SK-N-SH (cell line): Measurements from ENCODE around the gene KCTD19.

Experiments used
- CHD2 ChIP-seq: fragments of 150-350 bp; IDR thresholded peaks from 2 replicates; pipeline ENCODE4 v1.6.1; 2018; ENCODE audit warnings: low read length; ENCODE audit not compliant: partially characterized antibody
- CTCF ChIP-seq: fragments of 200-600 bp; sonication (generic); IDR thresholded peaks from 2 replicates; pipeline ENCODE4 v1.6.1; 2017; ENCODE audit warnings: antibody characterized with exemption, mild to moderate bottlenecking, moderate library complexity
- GABPA ChIP-seq: IDR thresholded peaks from 2 replicates; pipeline ENCODE4 v1.4.0; 2012; ENCODE audit warnings: low read depth, mild to moderate bottlenecking
- GATA2 ChIP-seq: sonication (generic); formaldehyde crosslinking; IDR thresholded peaks from 2 replicates; pipeline ENCODE4 v1.5.0; 2020; ENCODE audit warnings: mild to moderate bottlenecking, missing genetic modification reagents
- JUND ChIP-seq: IDR thresholded peaks from 2 replicates; pipeline ENCODE4 v1.4.0; 2012
- MXI1 ChIP-seq: IDR thresholded peaks from 2 replicates; pipeline ENCODE4 v1.6.1; 2012; ENCODE audit warnings: mild to moderate bottlenecking, low read depth, low read length, improper control_type of control experiment
- POLR2AphosphoS5 ChIP-seq: IDR thresholded peaks from 2 replicates; pipeline ENCODE4 v1.6.1; 2012; ENCODE audit warnings: low read depth, low read length
- RAD21 ChIP-seq: IDR thresholded peaks from 2 replicates; pipeline ENCODE4 v1.6.1; 2012; ENCODE audit warnings: mild to moderate bottlenecking, low read length
- RCOR1 ChIP-seq: fragments of 150-350 bp; IDR thresholded peaks from 2 replicates; pipeline ENCODE4 v1.6.1; 2017; ENCODE audit warnings: antibody characterized with exemption, low read length
- SMC3 ChIP-seq: IDR thresholded peaks from 2 replicates; pipeline ENCODE4 v1.6.1; 2012; ENCODE audit warnings: low read depth, low read length, improper control_type of control experiment

GRCh38 chr16:67299269-67299668 is 27.3 kb downstream of the KCTD19 start:
- no peak for TF ChIP-seq POLR2AphosphoS5
- no peak for TF ChIP-seq CHD2
- no peak for TF ChIP-seq GABPA
- TF ChIP-seq JUND = no peak
- TF ChIP-seq RAD21 = no peak
- TF ChIP-seq CTCF = no peak
- no peak for TF ChIP-seq MXI1
- no peak for TF ChIP-seq RCOR1
- TF ChIP-seq GATA2 (CRISPR knock-in tag) = no peak
- TF ChIP-seq SMC3 = no peak
